ENCODE data around the gene CHID1.

Gene CHID1

GRCh38 chr11:911031-911889 is 650 bp upstream of the CHID1 start:
- peak; percentile 21 to 38 (median 33) for DNase-seq
- peak; percentile 42 for ATAC-seq (replicated peaks)
- no peaks in the 10 kb centered on the region for H3K36me3 Mint-ChIP-seq (ENCODE audit: insufficient read depth)

GRCh38 chr11:910044-910588 is 494 bp downstream of the CHID1 start:
- no peaks in the 10 kb centered on the region for H3K9me3 Mint-ChIP-seq
- H3K27ac Mint-ChIP-seq: peak overlapping the region in 1 of 2 donors; percentile 75
- H3K27me3 Mint-ChIP-seq: no peaks in the 10 kb centered on the region
- no peaks in the 10 kb centered on the region for H3K36me3 Mint-ChIP-seq (ENCODE audit: insufficient read depth)
- H3K4me3 Mint-ChIP-seq: peak overlapping the region; percentile 90
- ATAC-seq (replicated peaks): no peak
- peaks cover 12 to 17% of the 10 kb centered on the region in 2 donors for H3K4me1 Mint-ChIP-seq (ENCODE audit: low read depth in 2 of 2)
- no peak for DNase-seq

More at GRCh38 chr11:911031-911889, 650 bp upstream of the CHID1 start:
- Mint-ChIP-seq H3K27ac (peak overlapping the region; percentile 35 to 64), H3K27me3 (no peaks in the 10 kb centered on the region), H3K9me3 (no peaks in the 10 kb centered on the region), H3K4me1 (ENCODE audit: low read depth in 2 of 2) (peaks cover 12 to 17% of the 10 kb centered on the region in 2 donors), H3K4me3 (peak overlapping the region; percentile 87 to 91)

DNA sequence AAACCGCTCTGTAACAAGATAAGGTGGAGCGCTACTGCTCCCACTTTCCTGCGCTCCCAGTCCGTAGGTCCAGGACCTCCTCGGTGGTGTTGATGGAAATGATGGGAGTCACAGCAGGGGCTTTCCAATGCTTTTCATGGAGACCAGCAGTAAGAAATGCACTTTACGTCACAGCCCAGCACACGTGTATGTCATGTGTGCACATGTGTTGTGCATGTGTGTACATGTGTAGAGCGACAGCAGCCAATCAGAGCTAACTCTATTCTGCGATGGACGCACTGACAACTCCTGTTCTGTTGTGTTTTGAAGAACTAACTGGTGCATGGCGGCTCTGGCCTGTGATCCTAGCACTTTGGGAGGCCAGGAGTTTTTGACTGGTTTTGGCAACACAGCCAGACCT is 1.2 kb downstream of the CHID1 start:
- peaks cover 2% of the 10 kb centered on the region for H3K36me3 Mint-ChIP-seq (ENCODE audit: insufficient read depth)
- DNase-seq (no peak), ATAC-seq (replicated peaks) (no peak)
- no peaks in the 10 kb centered on the region for H3K9me3 Mint-ChIP-seq
- H3K4me3 Mint-ChIP-seq: peak overlapping the region; percentile 90
- H3K4me1 Mint-ChIP-seq (ENCODE audit: low read depth in 2 of 2): peaks cover 14 to 17% of the 10 kb centered on the region in 2 donors
- no peaks in the 10 kb centered on the region for H3K27me3 Mint-ChIP-seq
- no peak overlapping the region for H3K27ac Mint-ChIP-seq

DNA sequence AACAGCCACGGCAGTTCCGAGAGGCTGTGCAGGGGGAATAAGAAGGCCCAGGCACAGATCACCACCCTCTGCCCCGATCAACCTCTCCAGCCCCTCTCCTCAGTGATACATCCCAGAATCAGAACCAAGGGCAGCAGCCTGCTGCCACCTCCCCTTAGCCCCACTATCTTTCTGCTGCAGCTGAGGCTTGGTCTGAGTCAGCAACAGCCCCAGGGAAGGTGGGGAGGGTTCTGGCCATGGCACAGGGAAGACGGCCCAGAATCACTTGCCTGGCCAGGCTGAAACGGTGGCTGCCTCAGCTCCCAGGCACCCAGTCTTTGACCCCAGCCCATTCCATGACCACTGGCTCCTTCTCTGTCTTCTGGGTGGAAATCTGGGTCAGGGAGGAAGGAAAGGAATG is 2.3 kb downstream of the CHID1 start:
- ATAC-seq (replicated peaks): no peak
- Mint-ChIP-seq H3K9me3 (no peaks in the 10 kb centered on the region), H3K4me1 (ENCODE audit: low read depth in 2 of 2) (peaks cover 17% of the 10 kb centered on the region in 2 donors), H3K27ac (no peak overlapping the region), H3K4me3 (no peak overlapping the region), H3K27me3 (no peaks in the 10 kb centered on the region), H3K36me3 (ENCODE audit: insufficient read depth) (peaks cover 5% of the 10 kb centered on the region)
- no peak for DNase-seq

GRCh38 chr11:907668-908067 is 2.9 kb downstream of the CHID1 start:
- no peak overlapping the region for H3K27ac Mint-ChIP-seq
- DNase-seq: no peak
- H3K4me1 Mint-ChIP-seq (ENCODE audit: low read depth in 2 of 2): peaks cover 17% of the 10 kb centered on the region in 2 donors
- no peak overlapping the region for H3K4me3 Mint-ChIP-seq
- H3K36me3 Mint-ChIP-seq (ENCODE audit: insufficient read depth): peaks cover 5% of the 10 kb centered on the region
- ATAC-seq (replicated peaks): no peak
- H3K27me3 Mint-ChIP-seq: no peaks in the 10 kb centered on the region
- no peaks in the 10 kb centered on the region for H3K9me3 Mint-ChIP-seq

- ATAC-seq (replicated peaks): no peak
- no peaks in the 10 kb centered on the region for H3K27me3 Mint-ChIP-seq
- peaks cover 17% of the 10 kb centered on the region in 2 donors for H3K4me1 Mint-ChIP-seq (ENCODE audit: low read depth in 2 of 2)
- H3K4me3 Mint-ChIP-seq: no peak overlapping the region
- DNase-seq: no peak
- H3K36me3 Mint-ChIP-seq (ENCODE audit: insufficient read depth): peaks cover 5% of the 10 kb centered on the region
- no peak overlapping the region for H3K27ac Mint-ChIP-seq
- no peaks in the 10 kb centered on the region for H3K9me3 Mint-ChIP-seq
These were observed 4.7 kb downstream of the CHID1 start for GRCh38 chr11:905952-906351.

GRCh38 chr11:904380-904779 is 6.2 kb downstream of the CHID1 start:
- ATAC-seq (replicated peaks) (no peak), DNase-seq (no peak)
- H3K27ac Mint-ChIP-seq: no peak overlapping the region
- no peaks in the 10 kb centered on the region for H3K27me3 Mint-ChIP-seq
- peaks cover 8% of the 10 kb centered on the region for H3K36me3 Mint-ChIP-seq (ENCODE audit: insufficient read depth)
- H3K4me3 Mint-ChIP-seq: no peak overlapping the region
- no peaks in the 10 kb centered on the region for H3K9me3 Mint-ChIP-seq
- H3K4me1 Mint-ChIP-seq (ENCODE audit: low read depth in 2 of 2): peaks cover 16% of the 10 kb centered on the region in 2 donors

DNA sequence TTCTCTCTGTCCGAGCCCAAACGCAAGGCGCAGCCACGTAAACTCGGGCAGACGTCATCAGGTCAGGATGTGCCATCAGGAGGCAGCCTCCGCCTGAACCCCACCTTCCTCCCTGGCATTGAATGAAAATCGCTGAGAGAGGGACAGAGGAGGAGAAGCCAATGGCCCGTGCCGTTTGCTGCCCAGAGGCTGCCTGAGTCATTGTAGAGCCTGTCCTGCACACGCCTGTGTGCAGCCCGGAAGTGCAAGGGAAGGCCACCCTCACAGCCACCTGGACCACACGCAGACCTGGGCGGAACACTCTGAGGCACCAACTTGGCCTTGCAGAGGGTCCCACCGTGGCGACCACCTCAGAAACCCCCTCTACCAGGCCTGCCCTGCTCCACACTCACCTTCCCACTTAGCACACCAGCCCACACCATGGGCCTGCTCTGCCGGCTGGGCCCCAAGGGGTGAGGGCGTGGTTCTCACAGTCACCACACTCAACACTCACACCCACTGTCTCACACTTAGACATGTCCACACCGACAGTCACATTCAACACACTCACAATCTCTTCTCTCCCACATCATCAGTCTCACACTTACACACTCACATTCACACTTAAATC is 9.1 kb downstream of the CHID1 start:
- H3K9me3 Mint-ChIP-seq: no peaks in the 10 kb centered on the region
- H3K27ac Mint-ChIP-seq: peak overlapping the region in 1 of 2 donors; percentile 1
- H3K36me3 Mint-ChIP-seq (ENCODE audit: insufficient read depth): peaks cover 11% of the 10 kb centered on the region
- no peaks in the 10 kb centered on the region for H3K27me3 Mint-ChIP-seq
- peaks cover 5 to 9% of the 10 kb centered on the region in 2 donors for H3K4me1 Mint-ChIP-seq (ENCODE audit: low read depth in 2 of 2)
- H3K4me3 Mint-ChIP-seq: no peak overlapping the region
- ATAC-seq (replicated peaks) (no peak), DNase-seq (no peak)

GRCh38 chr11:900545-900944 is 10.1 kb downstream of the CHID1 start:
- Mint-ChIP-seq H3K4me1 (ENCODE audit: low read depth in 2 of 2) (peaks cover 5 to 9% of the 10 kb centered on the region in 2 donors), H3K4me3 (no peak overlapping the region), H3K27ac (no peak overlapping the region), H3K27me3 (no peaks in the 10 kb centered on the region), H3K36me3 (ENCODE audit: insufficient read depth) (peaks cover 11% of the 10 kb centered on the region), H3K9me3 (no peaks in the 10 kb centered on the region)
- ATAC-seq (replicated peaks) (no peak), DNase-seq (no peak)

GRCh38 chr11:899724-900123 is 10.9 kb downstream of the CHID1 start:
- peaks cover 11% of the 10 kb centered on the region for H3K36me3 Mint-ChIP-seq (ENCODE audit: insufficient read depth)
- DNase-seq (no peak), ATAC-seq (replicated peaks) (no peak)
- H3K9me3 Mint-ChIP-seq: no peaks in the 10 kb centered on the region
- peaks cover 5 to 7% of the 10 kb centered on the region in 2 donors for H3K4me1 Mint-ChIP-seq (ENCODE audit: low read depth in 2 of 2)
- no peak overlapping the region for H3K4me3 Mint-ChIP-seq
- H3K27me3 Mint-ChIP-seq: no peaks in the 10 kb centered on the region
- H3K27ac Mint-ChIP-seq: no peak overlapping the region

- H3K4me3 Mint-ChIP-seq: no peak overlapping the region
- peaks cover 9% of the 10 kb centered on the region for H3K36me3 Mint-ChIP-seq (ENCODE audit: insufficient read depth)
- no peaks in the 10 kb centered on the region for H3K9me3 Mint-ChIP-seq
- no peaks in the 10 kb centered on the region for H3K27me3 Mint-ChIP-seq
- peaks cover 4 to 5% of the 10 kb centered on the region in 2 donors for H3K4me1 Mint-ChIP-seq (ENCODE audit: low read depth in 2 of 2)
- H3K27ac Mint-ChIP-seq: no peak overlapping the region
- ATAC-seq (replicated peaks) (no peak), DNase-seq (no peak)
These were observed 11.9 kb downstream of the CHID1 start for GRCh38 chr11:898540-899190.

- ATAC-seq (replicated peaks): no peak
- DNase-seq: no peak
- Mint-ChIP-seq H3K9me3 (no peaks in the 10 kb centered on the region), H3K4me1 (ENCODE audit: low read depth in 2 of 2) (peaks cover 4 to 5% of the 10 kb centered on the region in 2 donors), H3K4me3 (no peak overlapping the region), H3K27me3 (no peaks in the 10 kb centered on the region), H3K27ac (no peak overlapping the region), H3K36me3 (ENCODE audit: insufficient read depth) (peaks cover 6% of the 10 kb centered on the region)
These were observed 12.5 kb downstream of the CHID1 start for GRCh38 chr11:898143-898511.

DNA sequence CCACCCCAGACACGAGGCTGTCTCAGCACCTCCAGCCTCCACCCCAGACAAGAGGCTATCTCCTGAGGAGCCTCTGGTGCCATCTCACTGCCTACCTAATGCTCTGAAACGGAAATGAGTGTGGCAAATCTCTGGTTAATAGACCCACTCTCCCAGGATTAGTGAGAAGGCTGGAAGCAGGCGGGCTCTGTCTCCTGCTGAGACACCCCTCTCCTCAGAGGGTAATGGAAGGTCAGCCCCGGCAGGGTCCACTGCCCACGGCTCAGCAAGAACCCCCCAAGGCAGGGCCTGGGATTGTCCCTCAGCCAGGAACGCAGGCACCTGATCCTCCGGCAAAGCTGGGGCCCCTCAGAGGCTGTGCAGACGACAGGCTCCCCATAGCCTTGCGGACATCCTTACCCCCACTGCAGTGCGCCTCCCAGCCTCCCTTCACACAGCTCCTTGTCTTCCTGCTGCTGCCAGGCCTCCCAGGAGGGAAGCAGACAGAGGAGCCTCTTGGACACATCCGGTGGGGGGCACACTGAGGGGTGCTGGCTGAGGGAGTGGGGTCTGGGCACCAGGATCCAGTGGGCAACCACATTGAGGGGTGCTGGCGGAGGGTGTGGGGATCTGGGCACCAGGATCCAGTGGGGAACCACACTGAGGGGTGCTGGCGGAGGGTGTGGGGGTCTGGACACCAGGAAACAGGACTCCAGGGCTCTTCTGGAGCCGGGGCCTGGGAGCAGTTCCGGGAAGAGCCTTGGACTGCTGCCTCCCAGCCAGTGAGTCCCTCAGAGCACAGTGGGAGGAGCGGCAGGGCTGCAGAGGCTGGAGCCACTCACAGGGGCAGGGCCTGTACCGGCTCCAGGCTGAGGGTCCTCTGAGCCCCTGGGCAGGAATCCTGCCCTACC is 13.1 kb downstream of the CHID1 start:
- H3K36me3 Mint-ChIP-seq (ENCODE audit: insufficient read depth): peaks cover 6% of the 10 kb centered on the region

More for the DNA sequence above, 13.1 kb downstream of the CHID1 start:
- H3K4me3 Mint-ChIP-seq: no peak overlapping the region
- no peak for ATAC-seq (replicated peaks)
- H3K27me3 Mint-ChIP-seq: no peaks in the 10 kb centered on the region
- no peak for DNase-seq
- H3K9me3 Mint-ChIP-seq: no peaks in the 10 kb centered on the region
- H3K27ac Mint-ChIP-seq: no peak overlapping the region
- H3K4me1 Mint-ChIP-seq (ENCODE audit: low read depth in 2 of 2): peaks cover 4 to 5% of the 10 kb centered on the region in 2 donors

Measured in effector memory CD8-positive, alpha-beta T cell (primary cell).